ENCODE measurements around the gene SULT4A1.

SULT4A1 gene

DNA sequence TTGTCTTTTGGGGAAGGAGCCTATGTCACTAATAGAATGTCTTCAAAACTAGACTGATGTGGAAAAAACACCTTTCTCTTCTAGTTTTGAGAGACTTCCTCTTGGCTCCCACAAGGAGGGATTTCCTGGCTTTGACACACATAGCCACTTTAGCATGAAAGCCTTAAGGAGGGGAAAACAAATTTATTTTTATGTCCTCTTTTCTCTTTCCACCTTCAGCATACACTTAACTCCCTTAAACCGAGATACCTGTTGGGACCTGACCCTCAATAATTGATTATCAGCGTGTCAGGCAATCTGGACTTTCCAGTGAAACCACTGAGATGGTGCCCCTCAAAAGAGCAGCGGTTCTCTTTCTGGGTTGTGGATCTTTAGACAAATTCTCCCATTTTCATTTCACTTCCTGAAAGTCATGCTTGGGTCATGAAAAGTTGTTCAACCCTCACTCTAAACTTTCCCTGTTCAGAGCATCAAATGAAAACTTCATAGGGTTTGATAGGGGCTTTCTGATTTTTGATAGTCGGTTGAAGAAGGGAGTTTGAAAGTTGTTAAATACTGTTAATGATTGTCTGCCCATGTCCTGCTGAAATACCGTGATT, 59.3 kb downstream of the SULT4A1 start:
- no peak for DNase-seq (ENCODE audit: low read depth)

- DNase-seq (ENCODE audit: low read depth): no peak
These were observed 61.3 kb downstream of the SULT4A1 start for GRCh38 chr22:43800970-43801369.

- DNase-seq (ENCODE audit: low read depth): no peak
These were observed 63.8 kb downstream of the SULT4A1 start for GRCh38 chr22:43798492-43798891.

DNA sequence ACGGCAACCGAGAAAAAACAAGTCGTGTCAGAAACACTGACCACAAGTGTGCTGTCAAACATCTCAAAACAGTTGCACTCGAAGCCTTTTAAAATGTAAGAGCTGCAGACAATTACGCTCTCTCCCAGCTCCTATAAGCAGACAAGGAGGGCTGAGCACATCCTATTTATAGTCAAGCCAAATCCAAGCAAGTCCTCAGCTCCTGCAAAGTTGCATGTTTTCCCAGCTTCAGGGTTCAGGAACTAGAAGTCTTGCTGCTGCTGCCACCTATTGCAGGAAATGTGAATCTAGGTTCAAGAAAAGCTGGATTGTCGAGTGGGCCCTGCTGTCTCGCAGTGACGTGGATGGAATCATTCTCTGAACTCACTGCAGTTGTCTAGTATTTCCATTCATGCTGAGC, 65.7 kb downstream of the SULT4A1 start:
- peak; percentile 28 for DNase-seq (ENCODE audit: low read depth)

DNA sequence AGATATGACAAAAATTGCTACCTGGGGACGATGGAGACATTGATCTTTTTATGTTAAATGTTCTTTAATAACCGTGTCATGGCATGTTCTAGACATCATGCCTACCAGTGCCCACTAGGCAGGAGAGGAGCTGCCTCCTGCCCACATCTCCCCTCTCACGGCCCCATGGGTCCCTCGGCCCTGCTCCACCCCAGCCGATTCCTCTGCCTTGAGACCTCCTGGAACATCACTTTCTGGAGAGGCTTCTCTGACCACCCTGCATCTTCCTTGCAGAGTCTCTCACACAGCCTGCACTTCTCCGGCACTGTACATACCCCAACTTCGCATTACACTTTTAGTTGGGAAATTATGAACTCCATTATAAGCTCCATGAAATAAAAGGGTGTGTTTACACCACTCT, 67.0 kb downstream of the SULT4A1 start:
- no peak for DNase-seq (ENCODE audit: low read depth)

DNA sequence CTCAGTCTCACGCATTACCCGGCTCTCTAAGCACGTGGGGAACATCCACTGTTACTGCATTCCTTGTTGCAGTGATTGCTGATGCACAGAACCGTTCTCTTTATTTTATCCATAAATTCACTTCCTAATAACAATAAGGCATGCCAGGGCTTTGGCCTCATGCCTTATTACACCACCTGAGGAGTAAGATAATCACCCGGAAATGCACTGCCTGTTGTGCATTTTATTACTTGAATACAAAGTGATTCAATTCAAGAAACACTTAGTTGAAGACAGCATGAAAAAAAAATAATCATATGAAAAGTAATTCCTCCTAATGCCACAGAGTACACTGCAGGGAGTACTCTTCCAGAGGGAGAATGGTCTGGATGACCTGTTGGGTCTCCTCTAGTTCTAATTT, 69.4 kb downstream of the SULT4A1 start:
- no peak for DNase-seq (ENCODE audit: low read depth)

DNA sequence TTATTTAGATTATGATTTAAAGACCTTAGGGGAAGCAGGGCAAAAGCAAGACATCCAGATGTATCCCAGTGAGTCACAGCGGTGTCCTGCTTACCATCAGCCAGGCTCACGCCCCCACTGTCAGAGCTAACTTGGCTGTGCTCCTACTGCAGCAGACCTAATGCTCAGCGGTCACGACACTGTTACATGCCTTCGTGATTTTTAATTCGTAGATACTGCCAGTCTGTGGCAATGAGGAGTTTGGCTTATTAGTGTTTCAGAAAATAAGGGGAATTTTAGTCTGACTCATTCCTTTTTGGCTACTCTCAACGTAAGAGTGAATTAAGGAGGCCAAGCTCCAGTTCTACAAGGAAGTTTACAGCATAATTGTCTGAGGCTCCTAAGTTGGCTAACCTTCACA, 72.9 kb downstream of the SULT4A1 start:
- peak; percentile 89 for DNase-seq (ENCODE audit: low read depth)

DNA sequence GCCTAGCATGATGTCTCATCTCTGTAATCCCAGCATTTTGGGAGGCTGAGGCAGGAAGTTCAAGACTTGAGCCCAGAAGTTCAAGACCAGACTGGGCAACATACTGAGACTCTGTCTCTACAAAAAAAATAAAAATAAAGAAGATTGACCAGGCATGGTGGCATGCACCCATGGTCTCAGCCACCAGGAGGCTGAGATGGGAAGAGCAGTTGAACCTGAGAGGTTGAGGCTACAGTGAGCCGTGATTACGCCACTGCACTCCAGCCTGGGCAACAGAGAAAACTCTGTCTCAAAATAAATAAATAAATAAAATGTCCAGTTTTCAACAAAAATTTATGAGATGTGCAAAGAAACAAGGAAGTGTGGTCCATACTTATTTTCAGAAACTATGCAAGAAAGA, 78.5 kb downstream of the SULT4A1 start:
- DNase-seq (ENCODE audit: low read depth): no peak

- no peak for DNase-seq (ENCODE audit: low read depth)
These were observed 79.9 kb downstream of the SULT4A1 start for GRCh38 chr22:43782448-43782847.

DNA sequence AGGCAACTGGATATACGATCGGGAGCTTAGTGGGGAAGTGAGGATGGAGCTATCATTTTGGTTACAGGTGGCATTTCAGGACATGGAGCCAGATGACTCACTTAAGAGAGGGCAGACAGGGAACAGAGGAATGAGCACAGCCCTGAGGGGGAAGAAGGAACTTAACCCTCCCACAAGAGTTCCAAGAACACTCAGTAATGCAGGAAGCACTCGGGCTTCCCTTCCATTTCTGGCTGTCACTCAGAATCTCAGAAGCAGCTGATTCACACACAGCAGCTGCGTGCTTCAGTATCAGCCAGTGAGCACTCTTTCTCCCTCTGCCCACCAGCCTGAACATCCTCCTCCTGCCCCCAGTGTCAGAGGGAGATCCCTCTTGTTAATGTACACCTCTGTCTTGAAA, 85.0 kb downstream of the SULT4A1 start:
- peak; percentile 45 for DNase-seq (ENCODE audit: low read depth)

GRCh38 chr22:43776081-43776670, 86.1 kb downstream of the SULT4A1 start:
- no peak for DNase-seq (ENCODE audit: low read depth)

All from stromal cell of bone marrow (primary cell).